Stimulated activated CD8-positive, alpha-beta memory T cell treated with anti-CD3 and anti-CD28 coated beads, Interleukin-7, amount 100 ng/mL, for 48 hours (primary cell): ENCODE results near the gene POU3F2.

Experiments
- DNase-seq, 2 donors: peaks; one replicate each; pipeline ENCODE4 v3.0.0-alpha.2; 2020; ENCODE audit warnings: low read depth in 1 of 2; ENCODE audit errors: extremely low read depth in 1 of 2

The POU3F2 gene

GRCh38 chr6:98843271-98844243 lies 9.2 kb downstream of the POU3F2 start:
- DNase-seq: no peak

- no peak for DNase-seq
These were observed 10.2 kb downstream of the POU3F2 start for GRCh38 chr6:98844244-98845210.

- no peak for DNase-seq
These were observed 11.0 kb downstream of the POU3F2 start for GRCh38 chr6:98845211-98846020.

GRCh38 chr6:98846021-98846380 lies 11.6 kb downstream of the POU3F2 start:
- no peak for DNase-seq

GRCh38 chr6:98847416-98847778 lies 13.0 kb downstream of the POU3F2 start:
- no peak for DNase-seq

- DNase-seq: no peak
These were observed 13.6 kb downstream of the POU3F2 start for GRCh38 chr6:98847779-98848538.

GRCh38 chr6:98848539-98849242 lies 14.3 kb downstream of the POU3F2 start:
- no peak for DNase-seq

GRCh38 chr6:98864497-98864896 lies 30.1 kb downstream of the POU3F2 start:
- no peak for DNase-seq

- no peak for DNase-seq
These were observed 36.7 kb downstream of the POU3F2 start for GRCh38 chr6:98871057-98871456.

- DNase-seq: no peak
These were observed 37.4 kb downstream of the POU3F2 start for GRCh38 chr6:98871821-98872220.

- DNase-seq: no peak
These were observed 41.0 kb downstream of the POU3F2 start for GRCh38 chr6:98875375-98875774.

GRCh38 chr6:98877250-98877649 lies 42.9 kb downstream of the POU3F2 start:
- no peak for DNase-seq

- DNase-seq: no peak
These were observed 46.1 kb downstream of the POU3F2 start for GRCh38 chr6:98880486-98880885.

GRCh38 chr6:98885330-98885729 lies 51.0 kb downstream of the POU3F2 start:
- no peak for DNase-seq

GRCh38 chr6:98887650-98888049 lies 53.3 kb downstream of the POU3F2 start:
- DNase-seq: no peak
